Esophagus (tissue), 2 donors: ENCODE data around the gene SUN5. TPM values are rescaled to one million over a fixed set of nuclear protein-coding genes. Genes with fewer than 3 reads are reported as not detected.

ENCODE experiments used
- H3K27ac ChIP-seq, 2 donors: one replicate each; pipeline ENCODE4 v1.5.1; 2013; ENCODE audit warnings: low read depth in 2 of 2, mild to moderate bottlenecking in 2 of 2, inconsistent platforms in 1 of 2, low read length in 1 of 2, moderate library complexity in 1 of 2
- H3K27me3 ChIP-seq, 2 donors: one replicate each; pipeline ENCODE4 v1.6.1; 2013; ENCODE audit warnings: low read length in 2 of 2, control low read depth in 1 of 2, mild to moderate bottlenecking in 1 of 2; ENCODE audit not compliant: insufficient read depth in 2 of 2, control insufficient read depth in 1 of 2
- H3K36me3 ChIP-seq, 2 donors: one replicate each; pipeline ENCODE4 v1.6.1; 2013; ENCODE audit warnings: low read length in 1 of 2; ENCODE audit not compliant: control insufficient read depth in 2 of 2, insufficient read depth in 2 of 2
- H3K4me1 ChIP-seq, 2 donors: one replicate each; pipeline ENCODE4 v1.6.1; 2013; ENCODE audit warnings: low read length in 1 of 2; ENCODE audit not compliant: control insufficient read depth in 2 of 2, insufficient read depth in 2 of 2
- H3K4me3 ChIP-seq, 2 donors: one replicate each; pipeline ENCODE4 v1.5.1; 2013; ENCODE audit warnings: low read length in 2 of 2, mild to moderate bottlenecking in 2 of 2, low read depth in 1 of 2, moderate library complexity in 1 of 2
- H3K9me3 ChIP-seq, 2 donors: one replicate each; pipeline ENCODE4 v1.6.1; 2013; ENCODE audit warnings: mild to moderate bottlenecking in 2 of 2, low read depth in 1 of 2, low read length in 1 of 2, moderate library complexity in 1 of 2; ENCODE audit not compliant: control insufficient read depth in 2 of 2, insufficient read depth in 1 of 2
- WGBS, 2 donors: extraction: QIAGEN DNeasy Blood & Tissue Kit; methylation state at CpG; one replicate each; pipeline ENCODE4 v1.1.7; 2013; 5-methylcytosine and 5-hydroxymethylcytosine counted together
- polyA plus RNA-seq, 2 donors: library from polyadenylated mRNA; stranded (reverse); fragments of 200-250 nt; gene quantifications; one replicate each; pipeline ENCODE4 v1.2.3, GENCODE V29; 2013
- donor health status: healthy with polysubstance abuse.
- donor health status: Bipolar disorder and iron deficiency.

The SUN5 gene
- polyA plus RNA-seq, 2 donors = not detected

DNA sequence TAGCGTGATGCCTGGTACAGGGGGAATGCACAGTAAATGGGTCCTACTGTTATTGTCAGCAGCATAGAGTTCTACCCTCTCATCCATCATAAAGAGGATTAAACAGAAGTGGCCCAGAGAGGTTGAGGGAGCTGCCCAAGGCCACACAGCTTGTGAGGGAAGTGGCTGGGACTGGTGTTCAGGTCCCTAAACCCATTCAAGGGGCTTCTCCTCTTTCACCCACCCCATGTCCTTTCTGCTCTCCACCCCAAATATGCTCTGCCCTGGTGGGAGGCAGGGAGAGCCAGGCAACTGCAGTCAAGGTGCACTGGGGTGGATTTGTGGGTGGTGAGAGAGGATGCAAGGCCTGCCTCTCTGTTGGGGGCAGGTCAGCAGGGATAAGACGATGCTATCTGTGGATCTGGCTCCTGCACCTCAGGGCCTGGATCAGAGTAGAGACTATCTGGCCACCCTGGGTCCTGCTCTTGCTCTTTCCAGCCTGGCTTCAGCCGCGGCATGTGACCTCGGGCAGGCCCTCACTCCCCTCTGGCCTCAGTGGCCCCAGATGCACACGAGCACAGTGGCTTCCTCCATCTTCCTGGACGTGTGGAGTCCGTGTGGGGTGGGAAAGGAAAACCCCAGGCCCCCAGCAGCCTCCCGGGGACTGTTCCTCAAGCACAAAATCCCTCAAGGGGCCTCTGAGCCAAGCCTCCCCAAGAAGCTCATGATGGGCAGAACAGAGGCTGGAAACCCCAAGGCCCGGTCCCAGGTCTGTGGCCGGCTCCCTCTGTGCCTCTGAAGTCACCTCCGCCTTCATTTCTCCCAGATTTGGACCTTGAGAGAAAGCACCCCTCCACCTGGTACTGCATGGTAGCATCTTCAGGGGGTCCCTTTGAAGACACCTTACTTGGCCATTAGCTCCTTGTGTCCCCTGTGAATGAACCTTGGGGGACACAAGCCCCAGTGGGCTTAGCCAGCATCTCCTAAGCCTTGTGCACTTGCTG is 23.8 kb upstream of the SUN5 start:
- WGBS, 2 donors = 65 to 77% methylated on average over 12 of the region's 12 CpGs
- H3K4me3 ChIP-seq = no peak overlapping the region
- no peak overlapping the region for H3K27ac ChIP-seq
- H3K27me3 ChIP-seq = no peaks in the 10 kb centered on the region
- no peaks in the 10 kb centered on the region for H3K9me3 ChIP-seq
- no peaks in the 10 kb centered on the region for H3K4me1 ChIP-seq
- no peaks in the 10 kb centered on the region for H3K36me3 ChIP-seq

DNA sequence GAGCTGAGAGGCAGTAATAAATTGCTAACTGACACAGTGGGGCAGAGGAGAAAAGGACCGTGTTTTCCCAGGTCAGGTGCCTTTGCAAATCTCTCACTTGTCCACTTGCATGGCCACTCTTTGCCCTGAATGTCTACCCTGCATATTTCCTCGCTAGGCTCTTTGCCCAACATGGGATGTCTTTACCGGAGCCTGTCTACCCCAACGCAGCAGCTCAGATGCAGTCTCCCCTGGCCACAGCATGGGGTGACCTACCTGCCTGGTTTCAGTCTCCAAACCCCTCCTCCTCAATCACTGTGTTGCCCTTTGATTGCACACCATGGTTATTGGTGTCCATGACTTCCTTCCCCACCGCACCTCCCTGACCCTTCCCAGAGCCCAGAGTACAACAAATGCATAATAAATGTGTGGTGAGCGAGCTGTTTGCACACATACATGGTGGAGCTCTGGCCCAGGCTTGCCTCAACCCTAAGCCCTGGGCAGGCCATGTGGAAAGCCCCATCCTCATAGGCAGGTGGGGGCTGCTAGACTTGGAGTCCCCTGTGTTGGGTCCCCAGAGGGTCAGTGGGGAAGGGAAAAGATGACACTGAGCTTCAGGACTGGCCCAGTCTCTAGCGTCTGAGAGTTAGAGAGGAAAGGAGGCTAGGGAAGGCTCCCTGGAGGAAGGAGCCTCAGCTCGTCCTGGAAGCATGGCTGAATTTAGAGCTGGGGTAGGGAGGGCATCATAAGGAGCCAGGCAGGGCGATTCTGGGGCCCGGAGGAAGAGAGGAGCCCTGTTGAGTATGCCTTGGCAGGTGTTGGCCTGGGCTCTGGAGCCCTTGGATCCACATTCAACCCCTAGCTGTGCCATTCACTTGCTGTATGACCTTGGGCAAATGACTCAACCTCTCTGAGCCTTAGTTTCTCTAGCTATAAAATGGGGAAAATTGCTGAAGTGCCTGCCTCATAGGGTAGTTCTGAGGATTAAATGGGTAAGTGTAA is 22.8 kb upstream of the SUN5 start:
- Histone ChIP-seq H3K36me3 (no peaks in the 10 kb centered on the region), H3K27me3 (no peaks in the 10 kb centered on the region), H3K27ac (no peak overlapping the region), H3K9me3 (no peaks in the 10 kb centered on the region), H3K4me3 (no peak overlapping the region), H3K4me1 (no peaks in the 10 kb centered on the region)
- WGBS, 2 donors = 72 to 77% methylated on average over 10 of the region's 10 CpGs

DNA sequence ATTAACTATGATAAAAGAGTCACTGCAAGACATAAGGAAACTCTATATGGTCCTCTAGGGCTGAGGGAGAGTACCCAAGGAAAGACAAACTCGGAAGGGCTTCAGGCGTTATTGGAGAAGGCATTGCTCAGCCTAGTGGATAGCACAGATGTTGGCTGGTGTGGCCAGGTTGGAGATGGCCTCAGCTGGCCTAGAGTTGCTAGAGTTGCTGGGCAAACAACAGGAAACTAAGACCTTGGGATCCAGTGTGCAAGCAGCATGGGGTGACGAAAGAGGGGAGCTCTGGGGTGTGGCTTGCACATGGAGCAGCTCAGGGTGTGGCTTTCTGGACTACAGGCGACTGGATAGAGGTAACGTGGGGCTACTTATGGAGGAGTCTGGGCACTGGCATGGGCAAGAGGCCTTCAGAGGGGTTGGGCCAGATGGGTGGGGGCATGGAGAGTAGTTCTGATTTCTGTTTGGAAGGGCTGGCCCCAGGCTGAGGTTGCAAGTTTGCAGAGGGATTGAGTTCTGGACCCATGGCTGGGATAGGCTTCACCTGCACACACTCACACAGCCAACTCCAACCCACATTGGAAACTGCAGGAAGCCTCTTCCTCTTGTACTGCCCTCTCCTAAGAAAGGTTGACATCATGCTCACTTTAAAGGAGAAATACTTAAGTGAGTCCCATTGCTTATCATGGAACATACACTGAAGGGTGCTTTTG is 22.0 kb upstream of the SUN5 start:
- Histone ChIP-seq H3K27me3 (no peaks in the 10 kb centered on the region), H3K27ac (no peak overlapping the region), H3K36me3 (no peaks in the 10 kb centered on the region), H3K9me3 (no peaks in the 10 kb centered on the region), H3K4me1 (no peaks in the 10 kb centered on the region), H3K4me3 (no peak overlapping the region)
- 60 to 77% methylated on average over 5 of the region's 5 CpGs for WGBS, 2 donors

DNA sequence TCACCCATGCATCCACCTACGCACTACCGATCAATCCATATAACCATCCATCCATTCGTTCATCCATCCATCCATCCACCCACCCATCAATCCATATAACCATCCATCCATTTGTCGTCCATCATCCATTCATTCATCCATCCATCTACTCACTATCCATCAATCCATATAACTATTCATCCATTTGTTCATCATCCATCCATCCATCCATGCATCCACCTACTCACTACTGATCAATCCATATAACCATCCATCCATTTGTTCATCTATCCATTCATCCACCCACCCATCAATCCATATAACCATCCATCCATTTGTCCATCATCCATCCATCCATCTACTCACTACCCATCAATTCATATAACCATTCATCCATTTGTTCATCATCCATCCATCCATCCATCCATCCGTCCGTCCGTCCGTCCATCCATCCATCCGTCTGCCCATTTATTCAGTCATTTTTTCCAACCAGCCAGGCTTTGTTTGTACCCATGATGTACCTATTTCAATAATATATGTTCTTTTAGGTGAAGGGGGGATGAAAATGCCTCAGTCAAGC is 21.2 kb upstream of the SUN5 start:
- no peaks in the 10 kb centered on the region for H3K36me3 ChIP-seq
- WGBS, 2 donors = 50 to 86% methylated on average over 9 of the region's 9 CpGs
- no peaks in the 10 kb centered on the region for H3K4me1 ChIP-seq
- no peak overlapping the region for H3K27ac ChIP-seq
- H3K9me3 ChIP-seq = no peaks in the 10 kb centered on the region
- no peak overlapping the region for H3K4me3 ChIP-seq
- H3K27me3 ChIP-seq = no peaks in the 10 kb centered on the region

DNA sequence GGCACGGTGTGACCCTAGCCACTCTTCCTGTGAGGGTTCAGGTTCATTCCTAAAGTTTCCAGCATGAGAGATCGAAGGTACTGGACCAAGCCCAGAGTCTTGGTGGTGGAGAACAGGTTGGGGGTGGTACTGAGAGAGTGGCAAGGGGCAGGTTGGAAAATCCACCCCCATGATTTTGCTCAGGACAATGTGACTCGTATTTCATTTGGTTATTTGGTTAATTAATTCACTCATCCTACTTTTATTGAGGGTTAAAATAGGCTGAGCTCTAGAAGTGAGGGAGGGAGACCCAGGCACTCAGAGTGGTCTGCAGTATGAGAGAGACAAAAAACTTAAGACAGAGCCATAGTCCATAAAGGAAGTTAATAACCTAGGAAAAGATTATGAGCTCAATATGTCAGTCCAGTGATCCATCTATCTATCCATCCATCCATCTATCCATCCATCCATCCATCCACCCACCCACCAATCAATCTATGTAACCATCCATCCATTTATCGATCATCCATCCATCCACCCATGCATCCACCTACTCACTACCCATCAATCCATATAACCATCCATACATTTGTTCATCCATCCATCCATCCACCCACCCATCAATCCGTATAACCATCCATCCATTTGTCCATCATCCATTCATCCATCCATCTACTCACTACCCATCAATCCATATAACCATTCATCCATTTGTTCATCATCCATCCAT is 20.5 kb upstream of the SUN5 start:
- H3K4me3 ChIP-seq = no peak overlapping the region
- no peaks in the 10 kb centered on the region for H3K36me3 ChIP-seq
- no peaks in the 10 kb centered on the region for H3K27me3 ChIP-seq
- H3K9me3 ChIP-seq = no peaks in the 10 kb centered on the region
- no peaks in the 10 kb centered on the region for H3K4me1 ChIP-seq
- WGBS, 2 donors = 63 to 65% methylated on average over 5 of the region's 5 CpGs
- no peak overlapping the region for H3K27ac ChIP-seq

DNA sequence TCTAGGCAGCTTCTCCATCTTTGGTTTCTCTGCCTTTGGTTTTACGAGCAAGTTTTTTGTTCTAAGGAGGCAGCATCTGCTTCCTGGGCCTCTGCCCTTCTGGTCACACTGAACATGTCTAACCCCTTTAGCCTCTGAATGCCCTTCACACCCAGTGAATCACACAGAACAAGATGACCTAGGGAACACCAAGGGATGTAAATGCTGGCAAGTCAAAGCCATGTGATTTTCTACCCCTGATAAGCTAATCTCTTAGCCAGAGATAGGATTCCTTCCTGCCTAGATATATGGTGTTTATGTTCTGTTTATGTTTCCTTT is 20.0 kb upstream of the SUN5 start:
- H3K27ac ChIP-seq = no peak overlapping the region
- WGBS, 2 donors = 69 to 82% methylated on average over 1 of the region's 1 CpG
- H3K4me3 ChIP-seq = no peak overlapping the region

DNA sequence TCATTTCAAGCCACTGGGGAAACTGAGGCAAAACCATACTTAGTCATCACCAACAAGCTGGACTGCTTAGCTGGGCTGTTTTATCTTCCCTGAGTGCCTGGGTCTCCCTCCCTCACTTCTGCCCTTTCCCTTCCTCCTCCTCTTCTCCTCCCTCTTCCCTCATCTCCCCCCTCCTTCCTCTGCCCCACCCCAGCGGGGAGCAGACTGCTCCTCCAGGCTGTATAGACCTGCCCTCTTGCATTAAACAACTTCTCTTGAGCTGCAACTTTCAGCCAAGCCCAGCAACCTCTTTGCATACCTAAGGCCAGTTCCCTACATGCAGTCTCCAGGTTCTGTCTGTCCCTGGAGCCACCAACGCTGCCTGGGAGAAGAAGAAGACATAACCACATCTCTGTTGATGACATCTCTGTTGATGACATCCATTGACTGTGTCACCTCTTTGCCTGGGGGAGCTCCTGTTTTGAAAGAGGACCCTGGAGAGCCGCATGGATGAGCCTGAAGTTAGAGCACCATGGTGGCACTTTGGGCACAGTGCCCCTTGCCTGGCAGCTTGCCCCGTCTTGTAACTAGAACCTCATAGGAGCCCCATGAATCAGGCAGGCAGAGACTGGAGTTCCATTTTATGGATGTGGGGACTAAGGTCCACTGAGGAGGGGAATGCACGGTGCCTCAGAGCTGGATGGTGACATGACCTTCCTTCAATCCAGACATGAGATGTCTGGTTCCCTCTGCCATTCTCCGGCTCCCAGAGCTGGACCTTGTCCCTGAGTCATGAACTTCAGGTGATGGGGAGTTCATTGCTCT is 19.4 kb upstream of the SUN5 start:
- Histone ChIP-seq H3K27ac (no peak overlapping the region), H3K9me3 (no peaks in the 10 kb centered on the region), H3K27me3 (no peaks in the 10 kb centered on the region), H3K36me3 (no peaks in the 10 kb centered on the region), H3K4me1 (no peaks in the 10 kb centered on the region), H3K4me3 (no peak overlapping the region)
- WGBS, 2 donors = 70 to 73% methylated on average over 6 of the region's 6 CpGs

More for the DNA sequence above, 20.0 kb upstream of the SUN5 start:
- Histone ChIP-seq H3K27me3 (no peaks in the 10 kb centered on the region), H3K36me3 (no peaks in the 10 kb centered on the region), H3K9me3 (no peaks in the 10 kb centered on the region), H3K4me1 (no peaks in the 10 kb centered on the region)

DNA sequence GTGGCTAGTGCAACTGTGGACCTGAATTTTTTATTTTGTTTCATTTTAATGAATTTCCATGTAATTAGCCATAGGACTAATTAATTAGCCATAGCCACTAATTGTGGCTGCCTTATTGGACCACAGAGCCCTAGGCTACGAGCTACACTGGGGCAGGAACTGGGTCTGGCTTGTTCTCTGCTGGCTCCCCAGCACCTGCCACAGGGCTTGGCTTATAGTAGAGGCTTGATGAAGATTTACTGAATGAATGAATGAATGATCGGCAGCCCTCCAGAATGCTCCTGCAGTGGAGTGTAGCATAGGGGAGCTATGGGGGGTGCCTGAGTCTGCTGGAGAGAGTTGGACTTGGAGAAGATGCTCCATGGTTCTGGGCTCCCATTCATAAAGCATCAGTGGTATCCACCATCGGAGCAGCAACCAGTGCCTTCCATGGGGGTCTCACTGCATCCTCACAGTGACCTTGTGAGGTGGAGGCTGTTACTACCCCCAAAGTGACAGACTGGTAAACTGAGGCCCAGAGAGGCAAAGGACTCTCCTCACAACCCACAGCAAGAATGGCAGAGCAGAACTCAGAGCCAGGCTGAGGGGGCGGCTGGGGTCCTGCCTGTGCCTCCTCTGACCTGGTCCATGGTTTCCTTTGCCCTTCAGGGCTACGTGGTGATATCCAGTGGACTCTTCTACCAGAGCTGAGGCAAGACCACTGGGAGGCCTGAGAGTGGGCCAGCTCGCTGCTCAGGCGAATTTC is 18.6 kb upstream of the SUN5 start:
- no peaks in the 10 kb centered on the region for H3K36me3 ChIP-seq
- no peaks in the 10 kb centered on the region for H3K27me3 ChIP-seq
- 61 to 72% methylated on average over 7 of the region's 7 CpGs for WGBS, 2 donors
- no peak overlapping the region for H3K27ac ChIP-seq
- H3K4me3 ChIP-seq = no peak overlapping the region
- no peaks in the 10 kb centered on the region for H3K9me3 ChIP-seq
- H3K4me1 ChIP-seq = no peaks in the 10 kb centered on the region
